H1 (cell line): Measurements from ENCODE around the gene KRTAP5-4. TPM values are rescaled to one million over a fixed set of nuclear protein-coding genes. Genes with fewer than 3 reads are reported as not detected.

Experiments
- CREB1 ChIP-seq: IDR thresholded peaks from 2 replicates; pipeline ENCODE4 v1.6.1; 2012; ENCODE audit warnings: inconsistent platforms
- CTCF ChIP-seq, 3 experiments: IDR thresholded peaks; 1 replicate in 2 of 3; 2 replicates in 1 of 3; pipeline versions ENCODE4 v1.5.1 to v1.6.1; 2011; ENCODE audit warnings: low read length in 3 of 3, mild to moderate bottlenecking in 3 of 3, inconsistent platforms in 2 of 3, low read depth in 1 of 3, moderate library complexity in 1 of 3; ENCODE audit not compliant: insufficient read depth in 1 of 3; ENCODE audit errors: control extremely low read depth in 1 of 3
- RAD21 ChIP-seq, 2 experiments: IDR thresholded peaks in 1 of 2; conservative IDR thresholded peaks in 1 of 2; 2 replicates each; pipeline ENCODE4 v1.6.1; 2011; ENCODE audit warnings: low read depth in 2 of 2, low read length in 2 of 2, improper control_type of control experiment in 1 of 2, inconsistent platforms in 1 of 2, mild to moderate bottlenecking in 1 of 2, moderate library complexity in 1 of 2
- RFX5 ChIP-seq: IDR thresholded peaks from 2 replicates; pipeline ENCODE4 v1.6.1; 2011; ENCODE audit warnings: low read depth, low read length, improper control_type of control experiment, borderline replicate concordance
- TCF12 ChIP-seq: IDR thresholded peaks from 2 replicates; pipeline ENCODE4 v1.6.1; 2011; ENCODE audit warnings: low read depth, mild to moderate bottlenecking, low read length
- ZNF274 ChIP-seq: IDR thresholded peaks from 2 replicates; pipeline ENCODE4 v1.7.0; 2012; ENCODE audit warnings: low read length, borderline replicate concordance; ENCODE audit errors: extremely low read depth
- polyA plus RNA-seq, 7 experiments: library from polyadenylated mRNA; depleted of rRNA in 3 of 7; stranded (reverse) in 5 of 7; unstranded in 2 of 7; fragments of >200 nt in 5 of 7; fragments of 200-250 nt in 2 of 7; gene quantifications; 1 replicate in 5 of 7; 2 replicates in 1 of 7; 4 replicates in 1 of 7; pipeline versions ENCODE4 v1.2.1 to v1.2.3, GENCODE V29; 2011 to 2013; ENCODE audit warnings: missing spikeins in 2 of 7, mixed read lengths in 2 of 7
- total RNA-seq: library from RNA; stranded (reverse); fragmentation: NEBNext Ultra II Directional; extraction: Animal tissue kit (Norgen Biotek cat#: 25700); gene quantifications from 2 replicates; pipeline ENCODE4 v1.2.1, GENCODE V29; 2021
- TF ChIP-seq, protein P1 (sequence below): fragments of 300-600 bp; sonication (generic); IDR thresholded peaks from 2 replicates; pipeline ENCODE4 v1.7.1; 2012; ENCODE audit warnings: low read length, moderate library complexity, mild to moderate bottlenecking, inconsistent platforms; ENCODE audit not compliant: insufficient replicate concordance

The KRTAP5-4 gene
- total and polyA plus RNA-seq, 2 of the 8 experiments (the other 6 are each of a cell fraction or from before 2014, with no cell fraction given): not detected

GRCh38 chr11:1654388-1655167, 32.6 kb upstream of the KRTAP5-4 start (continued):
- TF ChIP-seq, protein P1, sequence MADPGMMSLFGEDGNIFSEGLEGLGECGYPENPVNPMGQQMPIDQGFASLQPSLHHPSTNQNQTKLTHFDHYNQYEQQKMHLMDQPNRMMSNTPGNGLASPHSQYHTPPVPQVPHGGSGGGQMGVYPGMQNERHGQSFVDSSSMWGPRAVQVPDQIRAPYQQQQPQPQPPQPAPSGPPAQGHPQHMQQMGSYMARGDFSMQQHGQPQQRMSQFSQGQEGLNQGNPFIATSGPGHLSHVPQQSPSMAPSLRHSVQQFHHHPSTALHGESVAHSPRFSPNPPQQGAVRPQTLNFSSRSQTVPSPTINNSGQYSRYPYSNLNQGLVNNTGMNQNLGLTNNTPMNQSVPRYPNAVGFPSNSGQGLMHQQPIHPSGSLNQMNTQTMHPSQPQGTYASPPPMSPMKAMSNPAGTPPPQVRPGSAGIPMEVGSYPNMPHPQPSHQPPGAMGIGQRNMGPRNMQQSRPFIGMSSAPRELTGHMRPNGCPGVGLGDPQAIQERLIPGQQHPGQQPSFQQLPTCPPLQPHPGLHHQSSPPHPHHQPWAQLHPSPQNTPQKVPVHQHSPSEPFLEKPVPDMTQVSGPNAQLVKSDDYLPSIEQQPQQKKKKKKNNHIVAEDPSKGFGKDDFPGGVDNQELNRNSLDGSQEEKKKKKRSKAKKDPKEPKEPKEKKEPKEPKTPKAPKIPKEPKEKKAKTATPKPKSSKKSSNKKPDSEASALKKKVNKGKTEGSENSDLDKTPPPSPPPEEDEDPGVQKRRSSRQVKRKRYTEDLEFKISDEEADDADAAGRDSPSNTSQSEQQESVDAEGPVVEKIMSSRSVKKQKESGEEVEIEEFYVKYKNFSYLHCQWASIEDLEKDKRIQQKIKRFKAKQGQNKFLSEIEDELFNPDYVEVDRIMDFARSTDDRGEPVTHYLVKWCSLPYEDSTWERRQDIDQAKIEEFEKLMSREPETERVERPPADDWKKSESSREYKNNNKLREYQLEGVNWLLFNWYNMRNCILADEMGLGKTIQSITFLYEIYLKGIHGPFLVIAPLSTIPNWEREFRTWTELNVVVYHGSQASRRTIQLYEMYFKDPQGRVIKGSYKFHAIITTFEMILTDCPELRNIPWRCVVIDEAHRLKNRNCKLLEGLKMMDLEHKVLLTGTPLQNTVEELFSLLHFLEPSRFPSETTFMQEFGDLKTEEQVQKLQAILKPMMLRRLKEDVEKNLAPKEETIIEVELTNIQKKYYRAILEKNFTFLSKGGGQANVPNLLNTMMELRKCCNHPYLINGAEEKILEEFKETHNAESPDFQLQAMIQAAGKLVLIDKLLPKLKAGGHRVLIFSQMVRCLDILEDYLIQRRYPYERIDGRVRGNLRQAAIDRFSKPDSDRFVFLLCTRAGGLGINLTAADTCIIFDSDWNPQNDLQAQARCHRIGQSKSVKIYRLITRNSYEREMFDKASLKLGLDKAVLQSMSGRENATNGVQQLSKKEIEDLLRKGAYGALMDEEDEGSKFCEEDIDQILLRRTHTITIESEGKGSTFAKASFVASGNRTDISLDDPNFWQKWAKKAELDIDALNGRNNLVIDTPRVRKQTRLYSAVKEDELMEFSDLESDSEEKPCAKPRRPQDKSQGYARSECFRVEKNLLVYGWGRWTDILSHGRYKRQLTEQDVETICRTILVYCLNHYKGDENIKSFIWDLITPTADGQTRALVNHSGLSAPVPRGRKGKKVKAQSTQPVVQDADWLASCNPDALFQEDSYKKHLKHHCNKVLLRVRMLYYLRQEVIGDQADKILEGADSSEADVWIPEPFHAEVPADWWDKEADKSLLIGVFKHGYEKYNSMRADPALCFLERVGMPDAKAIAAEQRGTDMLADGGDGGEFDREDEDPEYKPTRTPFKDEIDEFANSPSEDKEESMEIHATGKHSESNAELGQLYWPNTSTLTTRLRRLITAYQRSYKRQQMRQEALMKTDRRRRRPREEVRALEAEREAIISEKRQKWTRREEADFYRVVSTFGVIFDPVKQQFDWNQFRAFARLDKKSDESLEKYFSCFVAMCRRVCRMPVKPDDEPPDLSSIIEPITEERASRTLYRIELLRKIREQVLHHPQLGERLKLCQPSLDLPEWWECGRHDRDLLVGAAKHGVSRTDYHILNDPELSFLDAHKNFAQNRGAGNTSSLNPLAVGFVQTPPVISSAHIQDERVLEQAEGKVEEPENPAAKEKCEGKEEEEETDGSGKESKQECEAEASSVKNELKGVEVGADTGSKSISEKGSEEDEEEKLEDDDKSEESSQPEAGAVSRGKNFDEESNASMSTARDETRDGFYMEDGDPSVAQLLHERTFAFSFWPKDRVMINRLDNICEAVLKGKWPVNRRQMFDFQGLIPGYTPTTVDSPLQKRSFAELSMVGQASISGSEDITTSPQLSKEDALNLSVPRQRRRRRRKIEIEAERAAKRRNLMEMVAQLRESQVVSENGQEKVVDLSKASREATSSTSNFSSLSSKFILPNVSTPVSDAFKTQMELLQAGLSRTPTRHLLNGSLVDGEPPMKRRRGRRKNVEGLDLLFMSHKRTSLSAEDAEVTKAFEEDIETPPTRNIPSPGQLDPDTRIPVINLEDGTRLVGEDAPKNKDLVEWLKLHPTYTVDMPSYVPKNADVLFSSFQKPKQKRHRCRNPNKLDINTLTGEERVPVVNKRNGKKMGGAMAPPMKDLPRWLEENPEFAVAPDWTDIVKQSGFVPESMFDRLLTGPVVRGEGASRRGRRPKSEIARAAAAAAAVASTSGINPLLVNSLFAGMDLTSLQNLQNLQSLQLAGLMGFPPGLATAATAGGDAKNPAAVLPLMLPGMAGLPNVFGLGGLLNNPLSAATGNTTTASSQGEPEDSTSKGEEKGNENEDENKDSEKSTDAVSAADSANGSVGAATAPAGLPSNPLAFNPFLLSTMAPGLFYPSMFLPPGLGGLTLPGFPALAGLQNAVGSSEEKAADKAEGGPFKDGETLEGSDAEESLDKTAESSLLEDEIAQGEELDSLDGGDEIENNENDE: no peak
- TF ChIP-seq CREB1 (no peak), CTCF (IDR thresholded peaks at IDR 0.05; ENCODE audit: control extremely low read depth in 1 of 3, insufficient read depth in 1 of 3, low read depth in 1 of 3, low read length in 3 of 3) (no peak), RFX5 (no peak), TCF12 (no peak), ZNF274 (no peak), RAD21 (IDR thresholded peaks at IDR 0.05 in 1 of 2, conservative IDR thresholded peaks at IDR 0.05 in 1 of 2; ENCODE audit: low read depth in 2 of 2, low read length in 2 of 2) (no peak)
